ENCODE measurements around the gene OR4C46. TPM values are rescaled to one million over a fixed set of nuclear protein-coding genes. Genes with fewer than 3 reads are reported as not detected.

OR4C46 gene
- total RNA-seq (2022; extraction: Qiagen RNA extraction; ENCODE audit: low read depth) = not detected in 5 replicates

GRCh38 chr11:54603898-54604297, at the start of gene OR4C46:
Gene OR4C46, minus strand, starts transcription at chr11:54603998. Its CDS starts 0 bp downstream, at chr11:54603998.

Other genes starting within 250 kb of the OR4C46 start
- gene OR4A5, start 102.8 kb upstream of the OR4C46 start, total RNA-seq (2022; extraction: Qiagen RNA extraction; ENCODE audit: low read depth) = not detected in 5 replicates

All from A549 treated with CpdA at 1 μM for 4 hours (cell line).